ENCODE data around the gene LRP1.
A peak's percentile ranks its signal among the peaks of the same experiment; 100 is the strongest.

Gene LRP1

DNA sequence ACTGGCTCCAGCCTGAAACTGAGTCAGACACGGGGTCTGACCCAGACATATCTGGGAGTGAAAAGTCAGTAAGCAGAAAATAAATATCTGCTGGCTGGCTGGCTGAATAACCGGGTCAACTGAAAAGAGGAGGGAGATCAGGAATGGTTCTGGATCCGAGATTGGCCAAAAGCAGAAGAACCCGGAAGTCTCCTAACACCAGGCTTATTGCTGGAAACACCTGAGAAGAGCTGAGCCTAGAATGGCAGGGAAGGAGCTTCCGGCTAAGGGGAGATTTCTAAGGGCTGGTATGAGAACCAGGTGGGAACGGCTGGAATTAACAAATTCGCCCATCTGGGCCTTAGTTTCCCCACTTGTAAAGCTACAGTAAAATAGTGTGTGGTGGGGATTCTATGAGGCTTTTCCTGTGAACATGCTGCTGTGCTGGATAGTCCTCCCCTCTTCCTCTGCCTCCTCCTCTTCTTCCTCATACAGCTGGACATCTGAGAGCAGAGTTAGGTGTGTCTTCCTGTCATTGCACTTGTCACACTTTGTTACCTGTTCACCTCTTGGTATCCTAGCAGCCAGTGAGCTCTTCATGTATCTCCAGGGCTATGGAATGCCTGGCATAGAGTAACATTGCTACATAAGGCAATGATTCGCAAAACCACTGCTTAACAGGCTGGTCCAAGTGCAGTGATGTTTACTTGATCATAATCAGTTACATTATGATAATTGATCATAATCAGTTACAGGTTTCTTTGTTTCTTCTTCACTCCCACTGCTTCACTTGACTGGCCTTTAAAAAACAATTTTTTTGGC lies 99.2 kb downstream of the LRP1 start:
- Histone ChIP-seq H3K27me3 (ENCODE audit: low read depth, low read length) (no peaks in the 10 kb centered on the region; the same call in 1 of the 2 replicates), H3K9ac (ENCODE audit: low read length) (no peak overlapping the region; the same call in 1 of the 2 replicates), H3K9me3 (ENCODE audit: insufficient read depth, low read length) (no peaks in the 10 kb centered on the region), H3K4me3 (ENCODE audit: low read length) (peak overlapping the region; percentile 62), H2AFZ (ENCODE audit: low read depth, low read length) (peak overlapping the region; percentile 55; the same call in 1 of the 2 replicates), H3K4me1 (ENCODE audit: low read length) (peaks cover 23% of the 10 kb centered on the region), H4K20me1 (ENCODE audit: insufficient read depth, low read length) (peaks cover 15% of the 10 kb centered on the region), H3K36me3 (replicated peaks; ENCODE audit: low read depth, low read length) (peaks cover 24% of the 10 kb centered on the region), H3K79me2 (ENCODE audit: low read length) (peaks cover 29% of the 10 kb centered on the region), H3K4me2 (ENCODE audit: low read length) (peak overlapping the region; percentile 44), H3K27ac (ENCODE audit: low read length) (no peak overlapping the region)
- no peak for TF ChIP-seq EZH2phosphoT487 (IDR thresholded peaks at IDR 0.05; ENCODE audit: low read depth)
- TF ChIP-seq, protein P1, sequence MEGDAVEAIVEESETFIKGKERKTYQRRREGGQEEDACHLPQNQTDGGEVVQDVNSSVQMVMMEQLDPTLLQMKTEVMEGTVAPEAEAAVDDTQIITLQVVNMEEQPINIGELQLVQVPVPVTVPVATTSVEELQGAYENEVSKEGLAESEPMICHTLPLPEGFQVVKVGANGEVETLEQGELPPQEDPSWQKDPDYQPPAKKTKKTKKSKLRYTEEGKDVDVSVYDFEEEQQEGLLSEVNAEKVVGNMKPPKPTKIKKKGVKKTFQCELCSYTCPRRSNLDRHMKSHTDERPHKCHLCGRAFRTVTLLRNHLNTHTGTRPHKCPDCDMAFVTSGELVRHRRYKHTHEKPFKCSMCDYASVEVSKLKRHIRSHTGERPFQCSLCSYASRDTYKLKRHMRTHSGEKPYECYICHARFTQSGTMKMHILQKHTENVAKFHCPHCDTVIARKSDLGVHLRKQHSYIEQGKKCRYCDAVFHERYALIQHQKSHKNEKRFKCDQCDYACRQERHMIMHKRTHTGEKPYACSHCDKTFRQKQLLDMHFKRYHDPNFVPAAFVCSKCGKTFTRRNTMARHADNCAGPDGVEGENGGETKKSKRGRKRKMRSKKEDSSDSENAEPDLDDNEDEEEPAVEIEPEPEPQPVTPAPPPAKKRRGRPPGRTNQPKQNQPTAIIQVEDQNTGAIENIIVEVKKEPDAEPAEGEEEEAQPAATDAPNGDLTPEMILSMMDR (IDR thresholded peaks at IDR 0.05; ENCODE audit: low read depth, low read length) = no peak

DNA sequence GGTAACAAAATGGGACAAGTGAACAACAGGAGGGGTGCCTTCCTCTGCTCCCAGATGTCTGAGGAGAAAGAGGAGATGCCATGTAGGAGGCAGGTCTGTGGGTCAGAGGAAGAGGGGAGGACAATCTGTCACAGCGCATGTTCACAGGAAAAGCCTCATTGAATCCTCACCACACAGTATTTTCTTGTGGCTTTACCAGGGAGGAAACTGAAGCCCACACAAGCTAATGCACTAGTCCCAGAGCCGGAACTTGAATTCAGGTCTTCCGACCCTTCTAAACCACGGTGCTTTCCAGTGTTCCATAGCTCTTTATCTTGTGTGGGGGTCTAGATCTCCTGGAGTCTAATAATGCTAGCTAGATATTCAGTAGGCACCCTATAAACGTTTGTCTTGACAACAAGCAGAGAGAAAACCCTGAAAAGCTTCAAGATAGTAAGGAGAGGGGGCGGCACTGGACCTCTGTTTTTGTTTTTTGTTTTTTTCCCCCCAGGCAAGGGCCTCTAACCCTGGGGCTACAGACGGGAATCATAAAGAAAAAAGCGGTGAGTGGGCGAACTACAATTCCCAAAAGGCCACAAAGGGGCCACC lies 100.9 kb downstream of the LRP1 start:
- Histone ChIP-seq H2AFZ (ENCODE audit: low read depth, low read length) (peak overlapping the region; percentile 81), H3K4me2 (ENCODE audit: low read length) (peak overlapping the region; percentile 100), H3K27me3 (ENCODE audit: low read depth, low read length) (no peaks in the 10 kb centered on the region), H3K9ac (ENCODE audit: low read length) (peak overlapping the region; percentile 97), H3K4me1 (ENCODE audit: low read length) (peaks cover 23% of the 10 kb centered on the region), H3K27ac (ENCODE audit: low read length) (peak overlapping the region; percentile 71; the same call in 1 of the 2 replicates), H3K79me2 (ENCODE audit: low read length) (peaks cover 29% of the 10 kb centered on the region), H3K36me3 (replicated peaks; ENCODE audit: low read depth, low read length) (peaks cover 40% of the 10 kb centered on the region), H4K20me1 (ENCODE audit: insufficient read depth, low read length) (peaks cover 15% of the 10 kb centered on the region), H3K9me3 (ENCODE audit: insufficient read depth, low read length) (no peaks in the 10 kb centered on the region), H3K4me3 (ENCODE audit: low read length) (peak overlapping the region; percentile 82)
- no peak for TF ChIP-seq EZH2phosphoT487 (IDR thresholded peaks at IDR 0.05; ENCODE audit: low read depth)
- TF ChIP-seq, protein P1 (IDR thresholded peaks at IDR 0.05; ENCODE audit: low read depth, low read length) = no peak

DNA sequence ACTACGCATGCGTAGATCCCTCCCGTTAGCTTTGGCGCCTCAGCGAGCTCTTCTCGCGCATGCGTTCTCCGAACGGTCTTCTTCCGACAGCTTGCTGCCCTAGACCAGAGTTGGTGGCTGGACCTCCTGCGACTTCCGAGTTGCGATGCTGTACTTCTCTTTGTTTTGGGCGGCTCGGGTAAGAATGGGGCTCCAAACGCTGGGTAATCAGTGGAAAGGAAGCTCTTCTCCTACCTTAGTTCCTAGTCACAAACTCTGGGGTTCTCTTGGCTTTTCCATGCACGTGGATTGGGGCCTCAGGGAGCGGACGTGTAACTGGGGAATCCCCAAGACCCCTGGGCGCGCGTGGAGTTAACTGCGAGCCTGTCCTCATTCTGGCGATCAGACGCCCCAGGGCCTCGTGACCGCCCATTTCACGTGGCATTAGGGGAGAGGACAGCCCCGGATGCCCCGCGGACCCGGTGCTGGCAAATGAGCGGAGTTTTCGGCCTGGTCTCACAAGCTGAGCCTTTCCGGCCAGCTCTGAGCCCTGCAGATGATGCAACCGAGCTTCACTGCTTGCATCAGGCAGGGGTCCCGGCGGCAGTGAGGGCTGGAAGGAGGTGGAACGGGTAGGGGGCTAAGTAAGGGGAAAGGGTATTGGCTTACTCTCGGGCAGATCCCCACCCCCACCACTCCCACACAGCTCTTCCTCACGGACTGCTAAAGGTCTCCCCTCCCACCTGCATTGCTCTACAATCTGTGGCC lies 101.5 kb downstream of the LRP1 start, which contains the start of gene SHMT2:
Gene SHMT2 (plus strand): TSS at position 78 of the 747 bp plus-strand sequence. CDS start 68 bp downstream, at position 146.
- Histone ChIP-seq H3K9ac (ENCODE audit: low read length) (peak within 1 kb of the TSS; percentile 97), H3K9me3 (ENCODE audit: insufficient read depth, low read length) (no peaks in the 10 kb centered on the region), H3K27me3 (ENCODE audit: low read depth, low read length) (no peaks in the 10 kb centered on the region), H3K4me3 (ENCODE audit: low read length) (peak within 1 kb of the TSS; percentile 82), H3K4me2 (ENCODE audit: low read length) (peak within 1 kb of the TSS; percentile 100), H3K27ac (ENCODE audit: low read length) (peak within 1 kb of the TSS; percentile 71), H4K20me1 (ENCODE audit: insufficient read depth, low read length) (peaks cover 15% of the 10 kb centered on the region), H2AFZ (ENCODE audit: low read depth, low read length) (peak within 1 kb of the TSS; percentile 81), H3K36me3 (replicated peaks; ENCODE audit: low read depth, low read length) (peaks cover 46% of the 10 kb centered on the region), H3K4me1 (ENCODE audit: low read length) (peaks cover 23% of the 10 kb centered on the region), H3K79me2 (ENCODE audit: low read length) (peaks cover 29% of the 10 kb centered on the region)
- TF ChIP-seq, protein P1 (IDR thresholded peaks at IDR 0.05; ENCODE audit: low read depth, low read length) = no peak
- no peak for TF ChIP-seq EZH2phosphoT487 (IDR thresholded peaks at IDR 0.05; ENCODE audit: low read depth)

All from OCI-LY3 (cell line).